SHP77 treated with DMSO at 0.1 percent for 48 hours (cell line): ENCODE data around the gene IMPG1.

Source experiments
- DNase-seq: peaks from one replicate; lab custom pipeline; 2025; lab: John Stamatoyannopoulos, UW

The IMPG1 gene

GRCh38 chr6:76072562-76072961 lies at the start of gene IMPG1:
IMPG1 (minus strand) TSS chr6:76072662; CDS start chr6:76072488, 174 bp downstream.
- no peak for DNase-seq

GRCh38 chr6:76120302-76120701 lies 47.8 kb upstream of the IMPG1 start:
- DNase-seq = no peak

GRCh38 chr6:76073281-76073680 lies 819 bp upstream of the IMPG1 start:
- no peak for DNase-seq

GRCh38 chr6:76057469-76057868 lies 15.0 kb downstream of the IMPG1 start:
- DNase-seq = no peak

- DNase-seq = no peak
Observed at GRCh38 chr6:76052314-76052713, 20.1 kb downstream of the IMPG1 start.

- DNase-seq = no peak
Observed at GRCh38 chr6:76043690-76044089, 28.8 kb downstream of the IMPG1 start.

- DNase-seq = no peak
Observed at GRCh38 chr6:76035713-76036112, 36.7 kb downstream of the IMPG1 start.

GRCh38 chr6:76026101-76026500 lies 46.4 kb downstream of the IMPG1 start:
- DNase-seq = no peak

GRCh38 chr6:76014626-76015530 lies 57.6 kb downstream of the IMPG1 start:
- DNase-seq = no peak

GRCh38 chr6:76004202-76004601 lies 68.3 kb downstream of the IMPG1 start:
- DNase-seq = no peak

GRCh38 chr6:76003686-76004085 lies 68.8 kb downstream of the IMPG1 start:
- DNase-seq = no peak

- DNase-seq = no peak
Observed at GRCh38 chr6:76003113-76003512, 69.3 kb downstream of the IMPG1 start.

- DNase-seq = no peak
Observed at GRCh38 chr6:76000629-76001028, 71.8 kb downstream of the IMPG1 start.

GRCh38 chr6:75997696-75998095 lies 74.8 kb downstream of the IMPG1 start:
- no peak for DNase-seq

GRCh38 chr6:75993236-75994162 lies 79.0 kb downstream of the IMPG1 start:
- DNase-seq = no peak

- no peak for DNase-seq
Observed at GRCh38 chr6:75991941-75992340, 80.5 kb downstream of the IMPG1 start.

GRCh38 chr6:75986935-75987334 lies 85.5 kb downstream of the IMPG1 start:
- DNase-seq = no peak

GRCh38 chr6:75975904-75976303 lies 96.6 kb downstream of the IMPG1 start:
- no peak for DNase-seq

- DNase-seq = no peak
Observed at GRCh38 chr6:75970093-75970492, 102.4 kb downstream of the IMPG1 start.

GRCh38 chr6:75968143-75968542 lies 104.3 kb downstream of the IMPG1 start:
- no peak for DNase-seq

- no peak for DNase-seq
Observed at GRCh38 chr6:75963569-75963968, 108.9 kb downstream of the IMPG1 start.

GRCh38 chr6:75952128-75952527 lies 120.3 kb downstream of the IMPG1 start:
- no peak for DNase-seq

- no peak for DNase-seq
Observed at GRCh38 chr6:75947935-75948334, 124.5 kb downstream of the IMPG1 start.
